AG04450 (cell line): ENCODE results near the gene AUTS2. TPM values are rescaled to one million over a fixed set of nuclear protein-coding genes. Genes with fewer than 3 reads are reported as not detected.

Experiments
- CTCF ChIA-PET: fragments of 300-600, 350-600 bp; formaldehyde crosslinking; extraction: SDS; loops from one replicate; lab custom pipeline; 2022; ENCODE audit warnings: antibody characterized with exemption, inconsistent platforms; lab: Charles Lee
- POLR2A ChIA-PET: fragments of 350-600 bp; formaldehyde crosslinking; extraction: SDS; loops from one replicate; lab custom pipeline; 2021; ENCODE audit warnings: antibody characterized with exemption, inconsistent platforms; lab: Yijun Ruan, JAX
- DNase-seq: peaks from one replicate; pipeline ENCODE4 v3.0.0-alpha.2; 2011; ENCODE audit warnings: low read depth, low spot score
- H3K27ac ChIP-seq: one replicate; pipeline ENCODE4 v1.5.1; 2012; ENCODE audit warnings: low read depth, low read length, control low read depth
- H3K27me3 ChIP-seq: one replicate; pipeline ENCODE4 v1.6.0; 2012; ENCODE audit warnings: low read length; ENCODE audit not compliant: control insufficient read depth, insufficient read depth
- H3K4me3 ChIP-seq: 2 replicates; pipeline ENCODE4 v1.5.1; 2011; ENCODE audit warnings: mild to moderate bottlenecking, low read depth, low read length, control low read depth
- H3K9me3 ChIP-seq: 2 replicates; pipeline ENCODE4 v1.5.1; 2012; ENCODE audit warnings: low read length; ENCODE audit not compliant: control insufficient read depth, insufficient read depth
- CTCF ChIP-seq: IDR thresholded peaks from 2 replicates; pipeline ENCODE4 v1.5.1; 2011; ENCODE audit warnings: low read depth, low read length, control low read depth, inconsistent platforms
- polyA plus RNA-seq: library from polyadenylated mRNA; depleted of rRNA; stranded (reverse); fragments of >200 nt; gene quantifications from 2 replicates; pipeline ENCODE4 v1.2.3, GENCODE V29; 2011

The AUTS2 gene
- polyA plus RNA-seq, 1 experiment = 1.5 TPM

DNA sequence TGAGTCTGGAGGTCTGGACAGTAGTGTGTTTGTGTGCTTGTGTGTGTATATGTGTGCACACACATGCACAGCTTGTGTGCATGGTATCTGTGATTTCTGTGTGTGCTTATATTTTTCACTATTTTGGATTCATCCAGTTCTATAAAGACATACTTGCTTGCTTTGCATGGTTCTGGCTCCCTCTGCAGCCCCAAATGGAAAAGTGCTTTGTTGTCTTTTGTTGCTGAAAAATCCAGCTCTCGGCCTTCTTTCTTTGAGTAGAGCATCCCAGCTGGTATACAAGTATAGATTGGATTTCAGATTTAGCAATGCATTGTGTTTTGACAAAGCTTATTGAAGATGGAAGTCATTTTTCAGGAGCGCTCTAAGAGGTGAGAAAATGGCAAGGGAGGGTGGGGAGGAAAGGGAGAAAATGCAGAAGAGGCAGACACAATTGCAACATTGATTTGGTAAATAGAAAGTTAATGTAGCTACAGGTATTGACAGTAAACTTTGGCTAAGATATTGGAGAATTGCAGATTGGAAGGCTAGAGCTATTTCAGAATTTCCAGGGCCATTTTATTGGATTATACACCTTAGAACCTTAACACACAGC is 333.9 kb downstream of the AUTS2 start:
- Histone ChIP-seq H3K9me3 (peaks cover 8% of the 10 kb centered on the region; the same call in 1 of the 2 replicates), H3K27me3 (no peaks in the 10 kb centered on the region), H3K4me3 (no peak overlapping the region), H3K27ac (no peak overlapping the region)
- CTCF ChIA-PET = interaction anchor here (0.6 to 1.0 kb wide), 2 partner anchors 766 to 1976 kb away, joined by 3 to 4 read pairs; no protein-coding TSS in a partner anchor
- peak; percentile 55 for TF ChIP-seq CTCF
- POLR2A ChIA-PET = no interaction called here
- DNase-seq = peak; percentile 1

- Histone ChIP-seq H3K4me3 (no peak overlapping the region), H3K27me3 (no peaks in the 10 kb centered on the region), H3K27ac (no peak overlapping the region), H3K9me3 (no peaks in the 10 kb centered on the region)
- ChIA-PET POLR2A (no interaction called here), CTCF (no interaction called here)
- no peak for DNase-seq
- TF ChIP-seq CTCF = no peak
Measured at GRCh38 chr7:69934144-69934903, 336.0 kb downstream of the AUTS2 start.

- CTCF ChIA-PET = no interaction called here
- DNase-seq = no peak
Measured at GRCh38 chr7:69935107-69935506, 336.8 kb downstream of the AUTS2 start.

GRCh38 chr7:69937097-69937496 is 338.8 kb downstream of the AUTS2 start:
- ChIA-PET CTCF (no interaction called here), POLR2A (no interaction called here)
- Histone ChIP-seq H3K4me3 (no peak overlapping the region), H3K27ac (no peak overlapping the region), H3K27me3 (no peaks in the 10 kb centered on the region), H3K9me3 (no peaks in the 10 kb centered on the region)
- DNase-seq = no peak
- no peak for TF ChIP-seq CTCF

More at GRCh38 chr7:69935107-69935506, 336.8 kb downstream of the AUTS2 start:
- POLR2A ChIA-PET = no interaction called here
- H3K27me3 ChIP-seq = no peaks in the 10 kb centered on the region
- H3K27ac ChIP-seq = no peak overlapping the region
- no peaks in the 10 kb centered on the region for H3K9me3 ChIP-seq
- no peak for TF ChIP-seq CTCF
- no peak overlapping the region for H3K4me3 ChIP-seq

- no peaks in the 10 kb centered on the region for H3K9me3 ChIP-seq
- CTCF ChIA-PET = no interaction called here
- no peak for DNase-seq
- no peak for TF ChIP-seq CTCF
- no peaks in the 10 kb centered on the region for H3K27me3 ChIP-seq
- H3K4me3 ChIP-seq = no peak overlapping the region
- H3K27ac ChIP-seq = no peak overlapping the region
- POLR2A ChIA-PET = no interaction called here
Measured at GRCh38 chr7:69939317-69939716, 341.0 kb downstream of the AUTS2 start.
